ENCODE data around the gene PRKAG2. TPM values are rescaled to one million over a fixed set of nuclear protein-coding genes. Genes with fewer than 3 reads are reported as not detected.
A peak's percentile ranks its signal among the peaks of the same experiment; 100 is the strongest.

The PRKAG2 gene
- polyA plus RNA-seq, 1 donor: 12.3 TPM

GRCh38 chr7:151727579-151728285 lies 149.2 kb downstream of the PRKAG2 start:
- DNase-seq (ENCODE audit: low read depth): peak; percentile 81

- DNase-seq (ENCODE audit: low read depth): no peak
Observed at GRCh38 chr7:151726652-151727578, 150.0 kb downstream of the PRKAG2 start.

- no peak for DNase-seq (ENCODE audit: low read depth)
Observed at GRCh38 chr7:151725844-151726651, 150.9 kb downstream of the PRKAG2 start.

GRCh38 chr7:151724920-151725584 lies 151.9 kb downstream of the PRKAG2 start:
- DNase-seq (ENCODE audit: low read depth): no peak

- no peak for DNase-seq (ENCODE audit: low read depth)
Observed at GRCh38 chr7:151724250-151724915, 152.5 kb downstream of the PRKAG2 start.

GRCh38 chr7:151723321-151723720 lies 153.6 kb downstream of the PRKAG2 start:
- DNase-seq (ENCODE audit: low read depth): no peak

GRCh38 chr7:151722533-151722932 lies 154.4 kb downstream of the PRKAG2 start:
- DNase-seq (ENCODE audit: low read depth): no peak

- no peak for DNase-seq (ENCODE audit: low read depth)
Observed at GRCh38 chr7:151721694-151722093, 155.2 kb downstream of the PRKAG2 start.

- DNase-seq (ENCODE audit: low read depth): no peak
Observed at GRCh38 chr7:151721236-151721635, 155.7 kb downstream of the PRKAG2 start.

- DNase-seq (ENCODE audit: low read depth): no peak
Observed at GRCh38 chr7:151720280-151720679, 156.6 kb downstream of the PRKAG2 start.

GRCh38 chr7:151719897-151720242 lies 157.0 kb downstream of the PRKAG2 start:
- DNase-seq (ENCODE audit: low read depth): no peak

- DNase-seq (ENCODE audit: low read depth): no peak
Observed at GRCh38 chr7:151719031-151719896, 157.7 kb downstream of the PRKAG2 start.

- no peak for DNase-seq (ENCODE audit: low read depth)
Observed at GRCh38 chr7:151717918-151718317, 159.0 kb downstream of the PRKAG2 start.

- DNase-seq (ENCODE audit: low read depth): no peak
Observed at GRCh38 chr7:151717415-151717814, 159.5 kb downstream of the PRKAG2 start.

- DNase-seq (ENCODE audit: low read depth): no peak
Observed at GRCh38 chr7:151716323-151716722, 160.6 kb downstream of the PRKAG2 start.

- no peak for DNase-seq (ENCODE audit: low read depth)
Observed at GRCh38 chr7:151715666-151716315, 161.1 kb downstream of the PRKAG2 start.

GRCh38 chr7:151714201-151714600 lies 162.7 kb downstream of the PRKAG2 start:
- no peak for DNase-seq (ENCODE audit: low read depth)

GRCh38 chr7:151712810-151713125 lies 164.1 kb downstream of the PRKAG2 start:
- DNase-seq (ENCODE audit: low read depth): no peak

- no peak for DNase-seq (ENCODE audit: low read depth)
Observed at GRCh38 chr7:151711906-151712809, 164.8 kb downstream of the PRKAG2 start.

Data from forelimb muscle (tissue), 1 donor.